Measurements from ENCODE around the gene ACOT6.

Gene ACOT6

GRCh38 chr14:73599499-73599898, 12.8 kb upstream of the ACOT6 start:
- no peak for DNase-seq (ENCODE audit: low spot score)
- Histone ChIP-seq H3K27ac (no peak overlapping the region), H3K4me3 (no peak overlapping the region)
- no peak for TF ChIP-seq CTCF (IDR thresholded peaks at IDR 0.05)

- no peak for DNase-seq (ENCODE audit: low spot score)
- H3K27ac ChIP-seq: no peak overlapping the region
- H3K4me3 ChIP-seq: no peak overlapping the region
- no peak for TF ChIP-seq CTCF (IDR thresholded peaks at IDR 0.05)
Measured at GRCh38 chr14:73602994-73603393, 9.3 kb upstream of the ACOT6 start.

- no peak overlapping the region for H3K27ac ChIP-seq
- H3K4me3 ChIP-seq: no peak overlapping the region
- TF ChIP-seq CTCF (IDR thresholded peaks at IDR 0.05): no peak
- DNase-seq (ENCODE audit: low spot score): no peak
Measured at GRCh38 chr14:73606271-73606670, 6.0 kb upstream of the ACOT6 start.

GRCh38 chr14:73607241-73607640, 5.1 kb upstream of the ACOT6 start:
- Histone ChIP-seq H3K4me3 (no peak overlapping the region), H3K27ac (no peak overlapping the region)
- no peak for DNase-seq (ENCODE audit: low spot score)
- no peak for TF ChIP-seq CTCF (IDR thresholded peaks at IDR 0.05)

- no peak for TF ChIP-seq CTCF (IDR thresholded peaks at IDR 0.05)
- H3K4me3 ChIP-seq: no peak overlapping the region
- no peak for DNase-seq (ENCODE audit: low spot score)
- H3K27ac ChIP-seq: no peak overlapping the region
Measured at GRCh38 chr14:73610687-73611086, 1.6 kb upstream of the ACOT6 start.

- TF ChIP-seq CTCF (IDR thresholded peaks at IDR 0.05): no peak
- no peak for DNase-seq (ENCODE audit: low spot score)
- H3K27ac ChIP-seq: peak overlapping the region; percentile 80 to 92
- H3K4me3 ChIP-seq: peak overlapping the region; percentile 87
Measured at GRCh38 chr14:73613046-73613383, 698 bp downstream of the ACOT6 start.

- no peak for TF ChIP-seq CTCF (IDR thresholded peaks at IDR 0.05)
- no peak for DNase-seq (ENCODE audit: low spot score)
- H3K4me3 ChIP-seq: peak overlapping the region; percentile 87
- H3K27ac ChIP-seq: peak overlapping the region; percentile 80 to 92
Measured at GRCh38 chr14:73613419-73613963, 1.2 kb downstream of the ACOT6 start.

Measured in coronary artery (tissue), 2 donors.